ENCODE data around the gene CCNQ. TPM values are rescaled to one million over a fixed set of nuclear protein-coding genes. Genes with fewer than 3 reads are reported as not detected.

CCNQ gene
- polyA plus RNA-seq, 1 of the 3 experiments (the other 2 are of a cell fraction): 45.3 TPM

- Histone ChIP-seq H3K27ac (ENCODE audit: low read depth in 2 of 2, low read length in 1 of 2) (no peak overlapping the region), H3K4me2 (no peak overlapping the region), H3K4me3 (ENCODE audit: low read depth in 2 of 2, low read length in 1 of 2) (no peak overlapping the region), H4K20me1 (ENCODE audit: insufficient read depth) (no peaks in the 10 kb centered on the region), H2AFZ (ENCODE audit: low read depth) (no peak overlapping the region), H3K79me2 (ENCODE audit: insufficient read depth) (no peaks in the 10 kb centered on the region), H3K27me3 (ENCODE audit: insufficient read depth) (peaks cover 66% of the 10 kb centered on the region), H3K9ac (no peak overlapping the region), H3K36me3 (replicated peaks in 1 of 2; ENCODE audit: control insufficient read depth in 1 of 2, insufficient read depth in 2 of 2, low read length in 1 of 2) (no peaks in the 10 kb centered on the region), H3K4me1 (ENCODE audit: control insufficient read depth in 1 of 2, insufficient read depth in 2 of 2, low read depth in 1 of 2, low read length in 1 of 2) (no peaks in the 10 kb centered on the region; a peak in 1 of 4 replicates), H3F3A (replicated peaks; ENCODE audit: insufficient read depth) (no peaks in the 10 kb centered on the region), H3K9me2 (no peaks in the 10 kb centered on the region), H3K9me3 (no peaks in the 10 kb centered on the region)
- peak; percentile 17 for DNase-seq
- ChIA-PET POLR2A (interaction anchor here (1.5 kb wide), 1 partner anchor 45 kb away, joined by 3 read pairs; no protein-coding TSS in a partner anchor), CTCF (interaction anchor here (0.8 to 1.2 kb wide), 4 partner anchors 11 to 138 kb away, joined by 3 read pairs; no protein-coding TSS in a partner anchor)
- TF ChIP-seq FOSL2 (IDR thresholded peaks at IDR 0.05; ENCODE audit: borderline replicate concordance, low read depth) (no peak), USF2 (IDR thresholded peaks at IDR 0.05; ENCODE audit: borderline replicate concordance, low read depth, low read length) (no peak), IRF3 (IDR thresholded peaks at IDR 0.05; ENCODE audit: low read depth, low read length) (no peak), NRF1 (IDR thresholded peaks at IDR 0.05; ENCODE audit: low read depth, low read length) (no peak), MXI1 (IDR thresholded peaks at IDR 0.05; ENCODE audit: low read depth, low read length) (no peak), FOXM1 (IDR thresholded peaks at IDR 0.05; ENCODE audit: low read depth) (no peak), TEAD4 (IDR thresholded peaks at IDR 0.05; ENCODE audit: borderline replicate concordance, insufficient read depth) (no peak), JUND (IDR thresholded peaks at IDR 0.05) (no peak), FOXJ3 (CRISPR knock-in tag; IDR thresholded peaks at IDR 0.05) (no peak), MEF2A (IDR thresholded peaks at IDR 0.05; ENCODE audit: borderline replicate concordance, low read depth) (no peak), EZH2phosphoT487 (IDR thresholded peaks at IDR 0.05; ENCODE audit: borderline replicate concordance, low read depth) (no peak), GATA2 (CRISPR knock-in tag; IDR thresholded peaks at IDR 0.05) (no peak), USF1 (IDR thresholded peaks at IDR 0.05; ENCODE audit: borderline replicate concordance, low read depth) (no peak), YY1 (IDR thresholded peaks at IDR 0.05; ENCODE audit: low read depth) (no peak), POLR2AphosphoS5 (IDR thresholded peaks at IDR 0.05; ENCODE audit: low read depth, low read length) (no peak), GABPA (IDR thresholded peaks at IDR 0.05; ENCODE audit: low read depth) (no peak), REST (IDR thresholded peaks at IDR 0.05; ENCODE audit: low read depth, low read length) (no peak), CTCF (IDR thresholded peaks at IDR 0.05) (no peak), NFIC (IDR thresholded peaks at IDR 0.05; ENCODE audit: borderline replicate concordance) (no peak)
- 9% methylated on average over 6 of the region's 21 CpGs for WGBS (ENCODE audit: low lambda C conversion rate)
Observed at GRCh38 chrX:153625271-153626024, 26.5 kb upstream of the CCNQ start.
